NCI-H128 (cell line): ENCODE measurements around the gene HSPB7.
"Not testable (repeated sequence)": the region's sequence is repeated elsewhere in the genome, so short reads cannot be mapped to it uniquely, and the experiment has no call there.

Experiments used
- DNase-seq: peaks from one replicate; lab custom pipeline; 2025; ENCODE audit not compliant: unreplicated experiment; lab: John Stamatoyannopoulos, UW

HSPB7 gene

GRCh38 chr1:16017461-16018303 lies at the start of gene HSPB7:
HSPB7 (minus strand) TSS chr1:16018043; CDS start chr1:16017963, 80 bp downstream.
- no peak for DNase-seq

GRCh38 chr1:16067127-16067768 lies 49.4 kb upstream of the HSPB7 start:
- no peak for DNase-seq

GRCh38 chr1:16066245-16066644 lies 48.4 kb upstream of the HSPB7 start:
- no peak for DNase-seq

GRCh38 chr1:16065269-16065576 lies 47.4 kb upstream of the HSPB7 start:
- no peak for DNase-seq

- no peak for DNase-seq
Measured at GRCh38 chr1:16064536-16065268, 46.9 kb upstream of the HSPB7 start.

GRCh38 chr1:16063921-16064320 lies 46.1 kb upstream of the HSPB7 start:
- no peak for DNase-seq

- DNase-seq: no peak
Measured at GRCh38 chr1:16063226-16063829, 45.5 kb upstream of the HSPB7 start.

GRCh38 chr1:16062687-16063075 lies 44.8 kb upstream of the HSPB7 start:
- not testable (repeated sequence) for DNase-seq

- not testable (repeated sequence) for DNase-seq
Measured at GRCh38 chr1:16061989-16062686, 44.3 kb upstream of the HSPB7 start.

- DNase-seq: no peak
Measured at GRCh38 chr1:16061266-16061665, 43.4 kb upstream of the HSPB7 start.

GRCh38 chr1:16058394-16059120 lies 40.7 kb upstream of the HSPB7 start:
- not testable (repeated sequence) for DNase-seq

- DNase-seq: not testable (repeated sequence)
Measured at GRCh38 chr1:16057314-16057915, 39.6 kb upstream of the HSPB7 start.

- DNase-seq: not testable (repeated sequence)
Measured at GRCh38 chr1:16056521-16056912, 38.7 kb upstream of the HSPB7 start.

- DNase-seq: peak; percentile 87
Measured at GRCh38 chr1:16055613-16056520, 38.0 kb upstream of the HSPB7 start.

GRCh38 chr1:16054598-16055540 lies 37.0 kb upstream of the HSPB7 start:
- DNase-seq: no peak

GRCh38 chr1:16053781-16054502 lies 36.1 kb upstream of the HSPB7 start:
- no peak for DNase-seq

- DNase-seq: not testable (repeated sequence)
Measured at GRCh38 chr1:16051949-16052348, 34.1 kb upstream of the HSPB7 start.
